Stimulated activated CD8-positive, alpha-beta memory T cell treated with anti-CD3 and anti-CD28 coated beads, Interleukin-15, amount 100 ng/mL, for 24 hours (primary cell): ENCODE measurements around the gene SIRT1.
"Not testable (repeated sequence)": the region's sequence is repeated elsewhere in the genome, so short reads cannot be mapped to it uniquely, and the experiment has no call there.

Experiments
- DNase-seq: peaks from one replicate; pipeline ENCODE4 v3.0.0-alpha.2; 2020; ENCODE audit warnings: low read depth

Gene SIRT1

GRCh38 chr10:67884313-67884841, at the start of gene SIRT1:
Gene SIRT1, plus strand, starts transcription at chr10:67884656. Its CDS starts 66 bp downstream, at chr10:67884722.
- peak; percentile 83 for DNase-seq

GRCh38 chr10:67835541-67836394, 48.7 kb upstream of the SIRT1 start:
- not testable (repeated sequence) for DNase-seq

GRCh38 chr10:67836488-67836887, 48.0 kb upstream of the SIRT1 start:
- no peak for DNase-seq

- DNase-seq: no peak
Measured at GRCh38 chr10:67836972-67837371, 47.5 kb upstream of the SIRT1 start.

GRCh38 chr10:67837541-67838314, 46.7 kb upstream of the SIRT1 start, which contains the start of gene DNAJC12:
Gene DNAJC12, minus strand, starts transcription at chr10:67838188. Its CDS starts 177 bp downstream, at chr10:67838011.
- no peak for DNase-seq

- not testable (repeated sequence) for DNase-seq
Measured at GRCh38 chr10:67839511-67839910, 44.9 kb upstream of the SIRT1 start.

- DNase-seq: no peak
Measured at GRCh38 chr10:67839951-67840350, 44.5 kb upstream of the SIRT1 start.

GRCh38 chr10:67841737-67842136, 42.7 kb upstream of the SIRT1 start:
- no peak for DNase-seq

- DNase-seq: no peak
Measured at GRCh38 chr10:67843284-67843683, 41.2 kb upstream of the SIRT1 start.

GRCh38 chr10:67849331-67850011, 35.0 kb upstream of the SIRT1 start:
- DNase-seq: peak; percentile 73

- DNase-seq: no peak
Measured at GRCh38 chr10:67851186-67851585, 33.3 kb upstream of the SIRT1 start.

- no peak for DNase-seq
Measured at GRCh38 chr10:67852761-67853160, 31.7 kb upstream of the SIRT1 start.

- DNase-seq: no peak
Measured at GRCh38 chr10:67853512-67853911, 30.9 kb upstream of the SIRT1 start.

GRCh38 chr10:67858971-67859370, 25.5 kb upstream of the SIRT1 start:
- DNase-seq: no peak

- no peak for DNase-seq
Measured at GRCh38 chr10:67861750-67862432, 22.6 kb upstream of the SIRT1 start.

GRCh38 chr10:67863094-67863493, 21.4 kb upstream of the SIRT1 start:
- DNase-seq: no peak

GRCh38 chr10:67864607-67865371, 19.7 kb upstream of the SIRT1 start:
- no peak for DNase-seq

GRCh38 chr10:67868132-67868531, 16.3 kb upstream of the SIRT1 start:
- no peak for DNase-seq

- no peak for DNase-seq
Measured at GRCh38 chr10:67869996-67870395, 14.5 kb upstream of the SIRT1 start.

GRCh38 chr10:67875340-67876238, 8.9 kb upstream of the SIRT1 start:
- DNase-seq: no peak
